HG02981 (cell line): ENCODE results near the gene CTU1.
A peak's percentile ranks its signal among the peaks of the same experiment; 100 is the strongest.

Experiments
- ATAC-seq: cut with Tn5 transposase; IDR thresholded peaks from one replicate; pipeline ENCODE4 v1.9.1; 2021; ENCODE audit warnings: mild to moderate bottlenecking, moderate library complexity; ENCODE audit not compliant: unreplicated experiment

The CTU1 gene

DNA sequence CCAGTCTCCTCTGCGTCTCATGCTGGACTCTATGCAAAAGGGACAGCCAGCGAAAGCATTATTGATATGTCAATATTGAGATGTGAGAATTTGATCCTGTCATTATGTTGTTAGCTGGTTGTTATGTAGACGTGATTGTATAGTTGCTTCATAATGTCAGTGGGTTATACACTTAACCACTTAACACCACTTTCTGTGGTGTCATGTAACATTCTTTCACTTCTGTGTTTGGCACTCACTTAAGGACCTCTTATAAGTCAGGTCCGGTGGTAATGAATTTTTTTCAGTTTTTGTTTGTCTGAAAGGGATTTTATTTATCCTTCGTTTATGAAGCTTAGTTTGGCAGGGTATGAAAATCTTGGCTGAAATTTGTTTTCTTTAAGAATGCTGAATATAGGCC is 26.8 kb upstream of the CTU1 start:
- no peak for ATAC-seq

DNA sequence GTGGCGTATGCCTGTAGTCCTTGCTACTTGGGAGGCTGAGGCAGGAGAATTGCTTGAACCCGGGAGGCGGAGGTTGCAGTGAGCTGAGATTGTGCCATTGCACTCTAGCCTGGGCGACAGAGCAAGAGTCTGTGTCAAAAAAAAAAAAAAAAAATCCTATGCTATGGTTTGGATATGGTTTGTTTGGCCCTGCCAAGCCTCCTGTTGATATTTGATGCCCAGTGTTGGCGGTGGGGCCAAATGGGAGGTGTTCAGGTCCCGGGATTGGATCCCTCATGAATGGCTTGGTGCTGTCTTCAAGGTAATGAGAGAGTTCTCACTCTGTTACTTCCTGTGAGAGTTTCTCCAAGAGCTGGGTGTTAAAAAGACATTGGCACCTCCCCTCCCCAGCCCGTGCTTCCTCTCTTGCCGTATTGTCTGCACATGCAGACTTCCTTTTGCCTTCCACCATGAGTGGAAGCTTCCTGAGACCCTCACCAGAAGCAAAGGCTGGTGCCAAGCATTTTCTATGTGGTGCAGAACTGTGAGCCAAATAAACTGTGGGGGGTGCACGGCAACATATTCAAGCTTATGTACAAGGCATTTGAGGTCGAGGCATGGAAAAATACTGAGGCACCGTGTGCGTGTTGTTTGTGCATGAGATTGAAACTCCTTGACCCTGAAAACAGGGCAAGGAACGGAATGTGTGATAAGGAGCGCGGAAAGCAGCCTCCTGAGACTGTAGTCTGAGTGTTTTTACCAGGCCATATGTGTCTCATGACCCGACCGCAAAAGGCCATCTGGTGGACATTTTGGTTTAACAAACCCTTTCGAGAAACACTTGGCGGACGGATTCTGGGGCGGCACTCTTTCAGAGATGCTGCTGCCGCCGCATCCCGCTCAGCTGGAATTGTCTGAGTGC is 23.8 kb upstream of the CTU1 start:
- ATAC-seq = no peak

DNA sequence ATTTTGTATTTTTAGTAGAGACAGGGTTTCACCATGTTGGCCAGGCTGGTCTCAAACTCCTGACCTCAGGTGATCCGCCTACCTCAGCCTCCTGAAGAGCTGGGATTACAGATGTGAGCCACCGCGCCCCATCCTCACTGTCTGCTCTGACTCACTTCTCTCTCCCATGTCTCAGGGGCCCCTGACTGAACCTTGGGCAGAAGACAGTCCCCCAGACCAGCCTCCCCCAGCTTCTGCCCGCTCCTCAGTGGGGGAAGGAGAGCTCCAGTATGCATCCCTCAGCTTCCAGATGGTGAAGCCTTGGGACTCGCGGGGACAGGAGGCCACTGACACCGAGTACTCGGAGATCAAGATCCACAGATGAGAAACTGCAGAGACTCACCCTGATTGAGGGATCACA is 21.5 kb upstream of the CTU1 start:
- no peak for ATAC-seq

DNA sequence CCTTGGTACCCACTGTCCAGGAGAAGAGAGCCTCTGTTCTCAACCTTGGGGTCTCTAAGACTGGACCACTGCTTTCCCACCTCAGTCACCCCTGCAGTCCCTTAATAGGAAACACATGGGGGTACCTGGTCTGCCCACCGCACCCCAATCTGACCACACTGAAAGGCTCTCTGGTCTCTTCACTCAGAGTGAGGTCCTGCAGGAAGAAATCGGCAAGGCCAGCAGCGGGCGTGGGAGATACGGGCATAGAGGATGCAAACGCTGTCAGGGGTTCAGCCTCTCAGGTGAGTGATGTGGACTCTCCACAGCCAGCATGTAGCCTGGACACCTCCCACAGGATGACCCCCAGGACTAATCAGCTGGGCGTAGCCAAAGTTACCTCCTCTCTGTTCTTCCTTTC is 20.0 kb upstream of the CTU1 start:
- ATAC-seq = no peak

DNA sequence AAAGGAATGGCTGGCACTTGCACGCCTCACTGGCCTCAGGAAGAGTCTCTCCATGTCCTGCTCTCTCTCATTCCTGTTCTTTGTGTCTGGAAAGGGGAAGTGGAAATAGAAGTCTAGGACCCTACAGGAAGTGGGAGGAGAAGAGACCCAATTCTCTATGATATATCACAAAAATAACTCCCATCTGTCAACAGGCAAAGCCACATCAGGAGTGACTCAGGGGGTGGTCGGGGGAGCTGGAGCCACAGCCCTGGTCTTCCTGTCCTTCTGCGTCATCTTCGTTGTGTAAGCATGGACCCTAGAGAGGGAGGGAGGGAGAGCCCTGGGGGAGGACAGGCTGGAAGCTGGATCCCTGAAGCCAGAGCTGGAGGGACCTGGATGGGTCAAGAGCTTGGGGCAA is 19.5 kb upstream of the CTU1 start:
- no peak for ATAC-seq

DNA sequence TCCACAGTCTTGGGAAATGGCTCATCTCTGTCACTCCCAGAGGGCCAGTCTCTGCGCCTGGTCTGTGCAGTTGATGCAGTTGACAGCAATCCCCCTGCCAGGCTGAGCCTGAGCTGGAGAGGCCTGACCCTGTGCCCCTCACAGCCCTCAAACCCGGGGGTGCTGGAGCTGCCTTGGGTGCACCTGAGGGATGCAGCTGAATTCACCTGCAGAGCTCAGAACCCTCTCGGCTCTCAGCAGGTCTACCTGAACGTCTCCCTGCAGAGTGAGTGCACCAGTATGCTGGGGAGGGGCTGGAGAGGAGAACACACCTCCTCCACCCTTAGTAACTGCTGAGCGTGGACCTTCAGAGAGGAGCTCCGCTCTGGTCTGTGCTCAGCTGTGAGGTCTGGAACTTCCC is 18.8 kb upstream of the CTU1 start:
- ATAC-seq = no peak

DNA sequence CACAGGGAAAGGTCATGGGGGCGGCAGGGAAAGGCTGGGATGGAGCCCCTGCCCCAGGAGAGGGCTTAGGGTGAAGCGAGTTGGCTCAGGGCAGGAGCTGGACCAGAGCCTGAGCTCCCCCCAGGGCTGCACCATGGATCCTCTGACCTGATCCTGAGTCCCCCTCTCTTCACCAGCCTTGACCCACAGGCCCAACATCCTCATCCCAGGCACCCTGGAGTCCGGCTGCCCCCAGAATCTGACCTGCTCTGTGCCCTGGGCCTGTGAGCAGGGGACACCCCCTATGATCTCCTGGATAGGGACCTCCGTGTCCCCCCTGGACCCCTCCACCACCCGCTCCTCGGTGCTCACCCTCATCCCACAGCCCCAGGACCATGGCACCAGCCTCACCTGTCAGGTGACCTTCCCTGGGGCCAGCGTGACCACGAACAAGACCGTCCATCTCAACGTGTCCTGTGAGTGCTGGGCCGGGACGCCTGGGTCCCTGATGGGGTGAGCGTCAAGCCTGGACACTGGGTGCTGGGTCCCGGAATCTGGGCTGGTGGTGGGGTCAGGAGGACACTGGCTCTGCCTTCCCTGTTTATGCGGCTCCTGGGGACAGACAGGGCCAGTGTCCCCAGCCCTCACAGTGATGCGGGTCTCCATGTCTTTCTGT is 17.3 kb upstream of the CTU1 start:
- no peak for ATAC-seq

DNA sequence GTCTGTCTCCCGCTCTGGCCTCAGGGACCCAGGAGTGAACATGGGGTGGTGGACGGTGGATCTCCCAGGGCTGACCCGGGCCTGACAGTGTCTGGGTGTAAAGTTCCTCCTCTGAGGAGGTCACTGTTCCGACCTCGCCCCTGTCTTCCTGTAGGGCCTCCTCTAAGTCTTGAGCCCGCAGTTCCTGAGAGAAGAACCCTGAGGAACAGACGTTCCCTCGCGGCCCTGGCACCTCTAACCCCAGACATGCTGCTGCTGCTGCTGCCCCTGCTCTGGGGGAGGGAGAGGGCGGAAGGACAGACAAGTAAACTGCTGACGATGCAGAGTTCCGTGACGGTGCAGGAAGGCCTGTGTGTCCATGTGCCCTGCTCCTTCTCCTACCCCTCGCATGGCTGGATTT is 16.5 kb upstream of the CTU1 start, which contains the start of gene SIGLEC9:
Gene SIGLEC9, plus strand, starts transcription at position 178 of the 400 bp plus-strand sequence. Its CDS starts 69 bp downstream, at position 247.
- no peak for ATAC-seq

DNA sequence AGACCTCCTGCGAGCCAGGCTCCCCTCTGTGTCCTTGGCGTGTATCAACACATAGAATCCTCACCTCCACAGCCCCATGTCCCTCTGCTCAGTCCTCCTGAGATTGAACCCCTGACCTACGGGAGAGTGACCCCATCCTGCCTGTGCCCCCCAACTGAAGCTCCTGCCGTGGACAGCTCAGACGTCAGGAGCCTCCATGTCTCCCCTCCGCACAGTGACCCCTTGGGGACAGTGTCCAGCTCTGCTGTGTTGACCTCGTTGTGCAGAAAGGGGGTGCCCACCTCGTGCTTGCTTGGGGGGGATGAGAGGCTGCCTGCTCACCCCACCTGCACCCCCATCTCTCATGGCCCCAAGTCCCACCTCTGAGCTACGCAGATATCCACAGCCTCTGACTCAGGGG is 16.0 kb upstream of the CTU1 start:
- no peak for ATAC-seq

DNA sequence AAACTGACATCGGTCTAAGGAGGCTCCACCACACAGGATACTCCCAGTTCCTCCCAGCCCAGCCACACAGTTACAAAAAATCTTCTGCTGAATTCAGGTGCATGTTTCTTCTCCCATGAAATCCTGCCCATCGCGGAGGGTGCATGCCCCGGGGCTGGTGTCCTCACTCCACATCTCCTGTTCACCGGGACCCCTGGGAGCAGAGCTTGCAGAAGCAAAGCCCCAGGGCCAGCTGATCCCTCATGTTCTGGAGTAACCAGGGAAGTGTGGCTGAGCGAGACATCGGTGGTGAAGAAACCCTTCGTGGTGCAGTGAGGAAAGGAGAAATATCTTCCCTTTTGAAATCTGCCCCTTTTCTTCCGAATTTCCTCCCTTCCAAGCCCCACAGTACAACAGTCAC is 15.6 kb upstream of the CTU1 start:
- no peak for ATAC-seq

DNA sequence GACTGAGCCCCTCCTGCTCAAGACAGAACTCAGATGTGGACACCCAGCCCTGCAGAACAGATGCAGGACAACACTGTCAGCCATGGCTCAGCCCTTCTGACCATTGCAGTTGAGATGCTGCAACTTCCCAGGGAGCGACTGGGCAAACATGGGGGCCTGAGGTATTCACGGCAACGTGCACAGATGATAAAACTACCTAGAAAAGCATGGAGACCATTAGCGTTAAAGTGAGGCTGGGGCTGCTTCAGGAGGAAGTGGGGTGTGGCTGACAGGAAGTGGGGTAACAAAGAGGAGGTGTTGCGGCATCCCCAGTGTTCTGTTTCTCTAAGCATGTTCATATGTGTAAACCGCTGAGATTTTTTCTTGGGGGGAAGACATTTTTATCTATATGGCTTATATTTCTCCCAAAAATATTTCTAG is 15.2 kb upstream of the CTU1 start:
- no peak for ATAC-seq

DNA sequence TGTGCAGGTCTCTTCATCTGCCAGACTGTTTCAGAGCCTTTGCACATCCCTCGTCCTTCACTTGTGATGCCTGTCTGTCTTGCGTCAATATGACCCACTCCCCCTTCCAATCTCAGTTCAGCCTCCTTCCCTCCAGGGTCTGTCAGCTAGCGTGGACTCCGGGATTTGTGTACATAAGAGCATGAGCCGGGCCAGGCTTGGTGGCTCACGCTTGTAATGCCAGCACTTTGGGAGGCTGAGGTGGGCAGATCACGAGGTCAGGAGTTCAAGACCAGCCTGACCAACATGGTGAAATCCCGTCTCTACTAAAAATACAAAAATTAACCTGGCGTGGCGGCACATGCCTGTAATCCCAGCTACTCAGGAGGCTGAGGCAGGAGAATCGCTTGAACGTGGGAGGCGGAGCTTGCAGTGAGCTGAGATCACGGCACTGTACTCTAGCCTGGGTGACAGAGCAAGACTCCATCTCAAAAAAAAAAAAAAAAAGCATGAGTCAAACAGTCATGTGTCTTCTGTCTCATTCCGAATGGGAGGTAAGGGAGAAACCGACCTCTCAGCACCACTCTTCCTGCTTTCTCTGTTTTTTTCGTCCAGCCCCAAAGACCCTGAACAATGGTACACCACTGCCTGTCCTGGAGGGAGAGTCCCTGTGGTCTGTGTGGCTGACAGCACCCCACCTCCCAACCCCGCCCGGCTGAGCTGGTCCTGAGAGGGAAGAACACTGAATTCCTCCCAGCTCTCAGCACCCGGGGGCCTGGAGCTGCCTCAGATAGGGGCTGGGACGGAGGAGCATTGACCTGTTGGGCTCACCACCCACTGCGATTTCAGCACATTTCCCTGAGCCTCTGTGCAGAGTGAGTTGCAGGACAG is 14.1 kb upstream of the CTU1 start:
- ATAC-seq = no peak

DNA sequence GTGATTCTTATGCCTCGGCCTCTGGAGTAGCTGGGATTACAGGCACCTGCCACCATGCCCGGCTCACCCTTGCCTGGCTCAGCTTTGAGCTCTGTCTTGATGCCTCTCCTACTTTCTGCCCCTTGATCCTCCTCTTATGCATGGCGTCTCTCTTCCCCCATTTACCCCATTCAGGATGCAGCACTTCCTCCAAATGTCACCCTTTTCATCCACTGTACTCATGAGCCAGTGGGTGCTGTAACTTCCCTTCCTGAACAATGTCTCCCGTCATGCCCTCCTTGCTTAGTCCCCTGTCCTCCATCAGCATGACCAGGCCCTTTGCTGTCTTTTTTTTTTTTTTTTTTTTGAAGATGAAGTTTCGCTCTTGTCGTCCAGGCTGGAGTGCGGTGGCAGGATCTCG is 13.0 kb upstream of the CTU1 start:
- ATAC-seq = no peak

DNA sequence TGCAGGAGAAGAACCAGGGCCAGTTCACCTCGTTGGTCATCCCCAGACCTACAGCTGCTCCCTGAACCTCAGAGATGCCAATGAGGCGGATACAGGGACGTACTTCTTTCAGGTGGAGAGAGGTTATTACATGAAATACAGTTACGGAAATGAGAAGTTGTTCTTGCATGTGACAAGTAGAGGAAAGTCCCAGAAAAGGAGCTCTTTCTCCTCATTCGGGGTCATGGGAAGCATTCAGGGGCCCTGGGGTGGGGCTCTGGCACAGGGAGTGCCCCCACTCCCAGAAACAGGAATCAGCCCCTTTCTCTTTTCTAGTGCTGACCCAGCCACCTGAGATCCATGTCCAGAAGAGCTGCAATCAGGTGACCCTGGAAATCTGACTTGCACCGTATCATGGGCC is 12.0 kb upstream of the CTU1 start:
- ATAC-seq = no peak

DNA sequence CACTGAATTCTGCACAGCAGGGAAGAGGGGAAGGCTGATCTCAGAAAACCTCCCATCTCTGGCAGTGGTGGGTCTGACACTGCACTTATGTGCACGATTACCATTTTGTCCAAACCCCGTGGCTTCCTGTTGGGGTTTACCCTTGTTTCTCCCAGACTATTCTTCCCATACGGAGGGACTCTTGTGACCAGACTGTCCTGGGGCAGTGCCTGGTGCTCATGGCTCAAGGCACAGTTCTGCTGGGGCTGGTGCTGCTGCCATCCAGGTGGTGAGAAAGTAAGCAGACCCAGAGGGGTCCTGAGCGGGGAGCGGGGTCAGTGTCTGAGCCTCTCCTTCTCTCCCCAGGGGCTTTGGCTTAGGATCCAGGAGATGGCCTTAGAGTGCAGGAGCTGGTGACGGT is 11.4 kb upstream of the CTU1 start:
- ATAC-seq = no peak

DNA sequence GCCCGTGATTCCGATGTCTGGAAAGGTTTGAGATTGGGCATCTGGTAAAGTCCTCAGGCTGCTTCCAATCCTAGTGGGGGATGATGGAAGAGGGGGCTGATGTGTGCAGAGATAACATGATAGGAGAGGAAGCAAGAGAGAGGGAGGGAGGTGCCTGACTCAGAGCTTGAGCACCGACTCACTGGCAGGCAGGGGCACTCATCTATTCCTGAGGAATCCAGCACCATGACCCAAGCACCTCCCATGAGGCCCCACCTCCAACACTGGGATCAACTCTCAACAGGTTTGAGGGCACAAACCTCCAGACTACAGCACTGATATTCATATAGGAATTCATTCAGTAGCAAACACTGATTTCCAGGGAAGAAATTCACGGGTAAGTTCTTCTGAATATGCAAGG is 10.9 kb upstream of the CTU1 start:
- no peak for ATAC-seq

DNA sequence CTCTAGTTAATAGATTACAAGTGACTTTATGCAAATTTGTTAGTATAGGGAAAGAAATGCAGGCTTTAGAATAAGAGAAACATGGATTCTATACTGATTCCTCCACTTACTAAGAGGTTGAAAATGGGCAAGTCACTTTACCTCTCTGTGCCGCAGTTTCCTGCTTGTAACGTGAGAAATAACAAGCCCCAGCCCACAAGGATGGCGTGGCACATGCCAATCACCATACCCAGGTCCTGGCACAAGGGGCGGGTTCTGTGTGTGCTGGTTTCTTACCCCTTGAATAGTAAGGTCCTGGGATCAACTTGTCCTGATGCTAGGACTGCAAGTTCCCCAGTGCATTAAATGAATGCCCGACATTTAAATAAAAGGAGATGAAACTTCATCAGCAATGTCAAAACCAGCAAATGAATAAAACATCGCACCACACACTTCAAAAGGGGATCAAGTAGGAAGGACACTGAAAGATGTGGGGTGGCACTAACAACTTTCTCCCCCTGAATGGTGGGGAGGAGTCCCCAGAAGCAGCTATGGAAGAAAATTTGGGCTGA is 8.6 kb upstream of the CTU1 start:
- no peak for ATAC-seq

DNA sequence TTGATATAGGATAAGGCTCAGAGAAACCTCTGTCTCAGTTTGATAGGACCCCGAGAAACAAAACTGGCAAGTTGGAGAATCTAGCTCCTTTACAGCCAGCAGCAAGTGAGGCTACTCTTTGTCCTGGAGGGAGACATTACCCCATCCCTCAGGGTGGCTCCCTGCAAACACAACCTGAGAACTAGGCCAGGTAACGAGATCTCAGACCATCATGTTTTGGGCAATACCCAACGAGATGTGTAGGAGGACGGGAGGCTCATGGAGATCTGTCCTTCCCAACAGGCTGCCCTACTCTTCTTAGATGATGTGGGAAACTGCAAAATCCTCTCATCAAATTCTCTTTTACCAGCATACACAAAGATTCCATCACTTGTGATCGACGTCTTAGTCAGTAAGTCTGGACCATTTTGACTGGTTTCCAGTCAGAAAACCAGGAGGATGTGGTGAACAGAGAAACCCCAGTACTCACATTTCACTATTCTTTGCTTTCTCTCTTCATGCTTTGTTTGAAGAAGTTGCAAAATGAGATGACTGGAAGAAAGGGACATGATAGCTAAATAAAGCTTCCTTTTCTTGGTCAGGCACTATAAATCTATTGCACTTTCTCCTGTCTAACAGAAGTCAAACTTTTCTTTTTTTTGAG is 6.0 kb upstream of the CTU1 start:
- ATAC-seq = no peak

DNA sequence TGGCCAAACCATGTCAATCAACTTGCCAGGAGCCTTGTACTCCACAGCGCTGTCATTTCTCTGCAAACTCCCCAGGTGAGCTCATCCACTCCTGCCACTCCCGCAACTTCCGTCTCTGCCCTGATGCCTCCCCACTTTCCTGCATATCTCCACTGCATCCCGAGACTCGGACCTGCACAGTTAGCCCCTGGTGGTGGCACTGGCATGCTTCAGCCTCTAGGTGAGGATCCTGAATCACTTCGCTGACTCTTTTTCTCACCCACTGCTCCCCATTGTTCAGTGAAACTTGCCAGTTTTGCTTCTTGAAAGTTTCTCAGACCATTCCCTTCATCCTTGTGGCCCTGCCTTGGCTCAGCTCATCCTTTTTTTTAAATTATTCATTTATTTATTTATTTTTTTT is 3.4 kb upstream of the CTU1 start:
- no peak for ATAC-seq

DNA sequence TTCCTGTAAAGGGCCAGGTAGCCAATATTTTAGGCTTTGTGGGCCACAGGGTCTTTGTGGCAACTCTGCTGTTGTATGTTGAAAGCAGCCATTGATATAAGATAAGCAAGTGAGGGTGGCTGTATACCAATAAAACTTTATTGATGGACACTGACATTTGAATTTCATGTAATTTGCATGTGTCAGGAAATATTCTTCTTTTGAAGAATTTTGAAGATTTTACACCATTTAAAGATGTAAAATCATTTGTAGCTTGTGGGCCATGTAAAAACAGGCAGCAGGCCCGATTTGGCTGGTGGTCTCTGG is 2.4 kb upstream of the CTU1 start:
- ATAC-seq = no peak

DNA sequence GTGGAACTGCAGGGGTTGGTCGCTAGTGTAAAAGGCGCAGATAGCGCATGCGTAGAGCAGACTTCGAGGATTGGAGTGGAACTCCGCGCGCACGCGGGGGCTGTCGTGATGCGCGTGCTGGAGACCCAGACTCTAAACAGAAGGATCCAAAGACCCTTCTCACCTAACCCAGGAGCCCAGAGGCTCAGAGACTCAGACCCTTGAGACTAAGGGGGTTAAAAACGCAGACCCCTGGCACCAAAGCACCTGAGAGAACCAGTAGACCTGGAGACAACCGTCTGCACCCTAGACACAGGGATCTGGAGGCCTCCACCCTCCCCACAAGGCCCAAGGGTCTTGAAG is 567 bp upstream of the CTU1 start:
- peak; percentile 23 for ATAC-seq
